Bronchial epithelial cell (primary cell): ENCODE results near the gene ATL3. TPM values are rescaled to one million over a fixed set of nuclear protein-coding genes. Genes with fewer than 3 reads are reported as not detected.
"Not testable (repeated sequence)": the region's sequence is repeated elsewhere in the genome, so short reads cannot be mapped to it uniquely, and the experiment has no call there.

Experiments used
- DNase-seq: peaks from one replicate; pipeline ENCODE4 v3.0.0-alpha.2; 2010; ENCODE audit warnings: low read depth
- FAIRE-seq: peaks from 2 replicates; lab custom pipeline; 2011; peaks lifted over from hg19 to GRCh38; lab: Jason Lieb, UNC
- H3K27me3 ChIP-seq: 2 replicates; pipeline ENCODE4 v1.5.1; 2011; ENCODE audit warnings: low read length; ENCODE audit not compliant: control insufficient read depth, insufficient read depth
- H3K36me3 ChIP-seq: 2 replicates; pipeline ENCODE4 v1.5.1; 2011; ENCODE audit warnings: low read length; ENCODE audit not compliant: control insufficient read depth, insufficient read depth
- H3K4me3 ChIP-seq: 2 replicates; pipeline ENCODE4 v1.5.1; 2011; ENCODE audit warnings: mild to moderate bottlenecking, low read depth, low read length, control low read depth
- CTCF ChIP-seq: IDR thresholded peaks from 2 replicates; pipeline ENCODE4 v1.5.1; 2011; ENCODE audit warnings: mild to moderate bottlenecking, moderate library complexity, low read length, control low read depth, inconsistent platforms; ENCODE audit not compliant: insufficient read depth, severe bottlenecking
- total RNA-seq: library from RNA; depleted of rRNA; stranded (reverse); fragments of >200 nt; gene quantifications from 2 replicates; pipeline ENCODE4 v1.2.1, GENCODE V29; 2014

The ATL3 gene
- total RNA-seq, 1 donor from 2014 or later = 63.7 TPM

DNA sequence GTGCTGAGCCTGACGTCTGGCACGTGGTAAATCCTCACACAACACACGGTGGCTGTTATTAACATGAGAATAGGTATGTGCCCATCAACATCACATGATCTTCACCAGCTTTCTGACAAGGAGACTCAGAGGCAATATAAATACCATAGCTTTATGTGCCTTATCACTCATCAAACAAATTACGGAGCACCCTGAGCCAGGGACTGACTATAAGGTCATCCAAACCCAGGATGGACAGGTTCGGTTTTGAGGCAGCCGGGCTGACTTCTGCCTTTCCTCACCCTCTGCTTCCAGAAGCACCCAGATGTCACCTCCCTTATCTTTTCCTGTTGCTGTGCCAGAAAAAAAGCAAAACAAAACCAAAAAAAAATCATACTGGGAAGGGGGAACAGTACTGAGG is 51.2 kb downstream of the ATL3 start:
- no peak for DNase-seq
- Histone ChIP-seq H3K4me3 (no peak overlapping the region), H3K36me3 (no peaks in the 10 kb centered on the region), H3K27me3 (no peaks in the 10 kb centered on the region)
- FAIRE-seq = no peak
- no peak for TF ChIP-seq CTCF

DNA sequence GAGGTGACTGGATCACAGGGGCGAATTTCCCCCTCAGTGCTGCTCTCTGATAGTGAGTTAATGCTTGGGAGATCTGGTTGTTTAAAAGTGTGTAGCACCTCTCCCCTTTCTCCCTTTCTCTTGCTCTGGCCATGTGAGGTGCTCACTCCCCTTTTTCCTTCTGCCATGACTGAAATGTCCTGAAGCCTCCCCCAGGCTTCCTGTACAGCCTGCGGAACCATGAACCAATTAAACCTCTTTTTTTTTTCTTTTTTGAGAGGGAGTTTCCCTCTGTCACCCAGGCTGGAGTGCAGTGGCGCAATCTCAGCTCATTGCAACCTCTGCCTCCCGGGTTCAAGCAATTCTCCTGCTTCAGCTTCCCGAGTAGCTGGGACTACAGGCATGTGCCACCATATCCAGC is 53.5 kb downstream of the ATL3 start:
- DNase-seq, H3K36me3 ChIP-seq, H3K27me3 ChIP-seq, H3K4me3 ChIP-seq, FAIRE-seq: not testable (repeated sequence)

DNA sequence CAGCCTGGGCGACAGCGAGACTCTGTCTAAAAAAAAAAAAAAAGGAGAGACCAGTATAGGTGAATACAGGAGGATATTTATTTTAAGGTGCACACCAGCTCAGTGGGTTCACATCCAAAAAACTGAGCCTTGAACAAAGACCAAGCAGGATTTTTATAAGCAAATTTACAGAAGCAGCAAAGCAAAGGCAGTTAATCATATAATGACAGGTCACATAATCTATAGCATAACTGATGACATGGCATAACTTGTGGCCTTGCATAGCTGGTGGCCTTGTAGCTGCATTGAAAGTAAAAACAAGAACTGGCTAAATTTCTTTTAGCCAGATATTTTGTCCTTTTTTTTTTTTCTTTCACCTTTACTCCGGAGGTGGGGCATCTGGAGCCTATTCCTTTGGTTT is 54.2 kb downstream of the ATL3 start:
- H3K36me3 ChIP-seq = no peaks in the 10 kb centered on the region
- DNase-seq = no peak
- no peaks in the 10 kb centered on the region for H3K27me3 ChIP-seq
- no peak overlapping the region for H3K4me3 ChIP-seq
- no peak for FAIRE-seq
- no peak for TF ChIP-seq CTCF

GRCh38 chr11:63614136-63614671 is 57.0 kb downstream of the ATL3 start, which contains the start of gene PLAAT3:
Gene PLAAT3, minus strand, starts transcription at chr11:63614433. Its CDS starts 419 bp downstream, at chr11:63614014.
- Histone ChIP-seq H3K4me3 (peak within 1 kb of the TSS; percentile 38), H3K27me3 (no peaks in the 10 kb centered on the region), H3K36me3 (no peaks in the 10 kb centered on the region)
- TF ChIP-seq CTCF = no peak
- FAIRE-seq (no peak), DNase-seq (no peak)

DNA sequence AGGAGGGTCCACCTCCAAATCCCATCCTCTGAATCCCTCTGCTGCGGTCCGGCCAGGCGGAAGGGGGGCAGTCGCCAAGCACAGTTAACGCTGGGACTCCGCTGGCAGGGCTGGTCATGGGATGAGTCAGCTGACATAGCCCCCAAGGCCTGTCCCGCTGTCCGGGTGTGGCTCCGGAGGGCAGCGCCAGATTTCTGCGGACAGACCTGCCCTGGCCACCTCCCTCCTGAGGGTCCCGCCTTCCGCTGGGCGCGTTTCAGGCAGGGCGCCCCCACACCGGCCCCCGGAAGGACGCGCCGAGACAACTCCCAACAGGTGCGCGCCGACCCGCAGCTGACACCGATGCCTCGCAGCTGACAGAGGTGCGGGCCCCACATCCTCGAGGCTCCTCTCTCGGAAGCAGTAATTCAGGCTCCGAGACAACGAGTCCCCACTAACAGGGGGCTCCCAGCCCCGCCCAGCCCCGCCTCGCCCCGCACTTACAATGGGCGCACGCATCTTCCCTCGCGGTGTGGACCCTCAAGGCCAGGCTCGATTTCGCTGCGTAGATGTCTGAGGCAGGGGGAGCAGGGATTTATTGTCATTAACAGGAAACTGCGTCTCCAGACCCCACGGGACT is 57.5 kb downstream of the ATL3 start:
- DNase-seq (no peak), FAIRE-seq (no peak)
- no peak for TF ChIP-seq CTCF
- H3K4me3 ChIP-seq = peak overlapping the region; percentile 38
- no peaks in the 10 kb centered on the region for H3K27me3 ChIP-seq
- no peaks in the 10 kb centered on the region for H3K36me3 ChIP-seq

- no peak for TF ChIP-seq CTCF
- no peaks in the 10 kb centered on the region for H3K27me3 ChIP-seq
- H3K36me3 ChIP-seq = no peaks in the 10 kb centered on the region
- no peak overlapping the region for H3K4me3 ChIP-seq
- DNase-seq = no peak
- no peak for FAIRE-seq
These were observed 59.0 kb downstream of the ATL3 start for GRCh38 chr11:63612181-63612580.
